GM18520 (cell line): ENCODE data around the gene TAAR5.
"Not testable (repeated sequence)": the region's sequence is repeated elsewhere in the genome, so short reads cannot be mapped to it uniquely, and the experiment has no call there.

Source experiments
- ATAC-seq: cut with Tn5 transposase; IDR thresholded peaks from one replicate; pipeline ENCODE4 v1.9.1; 2021; ENCODE audit not compliant: unreplicated experiment

Gene TAAR5

GRCh38 chr6:132589454-132589853, at the start of gene TAAR5:
TAAR5 (minus strand) TSS chr6:132589741; CDS start chr6:132589686, 55 bp downstream.
- ATAC-seq: no peak

GRCh38 chr6:132637135-132637534, 47.6 kb upstream of the TAAR5 start:
- ATAC-seq: not testable (repeated sequence)

GRCh38 chr6:132635906-132636305, 46.4 kb upstream of the TAAR5 start:
- ATAC-seq: not testable (repeated sequence)

- ATAC-seq: not testable (repeated sequence)
These were observed 45.7 kb upstream of the TAAR5 start for GRCh38 chr6:132635288-132635687.

- ATAC-seq: no peak
These were observed 45.3 kb upstream of the TAAR5 start for GRCh38 chr6:132634796-132635195.

GRCh38 chr6:132633362-132633761, 43.8 kb upstream of the TAAR5 start:
- ATAC-seq: no peak

GRCh38 chr6:132624175-132624574, 34.6 kb upstream of the TAAR5 start, which contains the start of gene TAAR2:
TAAR2 (minus strand) TSS chr6:132624275; CDS start chr6:132624275, 0 bp downstream.
- ATAC-seq: no peak

- no peak for ATAC-seq
These were observed 33.7 kb upstream of the TAAR5 start for GRCh38 chr6:132623106-132623845.

- ATAC-seq: no peak
These were observed 27.1 kb upstream of the TAAR5 start for GRCh38 chr6:132616677-132617076.

GRCh38 chr6:132614554-132614953, 25.0 kb upstream of the TAAR5 start:
- ATAC-seq: no peak

GRCh38 chr6:132612449-132613108, 23.0 kb upstream of the TAAR5 start:
- ATAC-seq: peak; percentile 65

GRCh38 chr6:132611616-132612015, 22.1 kb upstream of the TAAR5 start:
- no peak for ATAC-seq

- no peak for ATAC-seq
These were observed 18.1 kb upstream of the TAAR5 start for GRCh38 chr6:132607544-132608233.

- ATAC-seq: no peak
These were observed 15.2 kb upstream of the TAAR5 start for GRCh38 chr6:132604635-132605152.

GRCh38 chr6:132600900-132601299, 11.4 kb upstream of the TAAR5 start:
- ATAC-seq: not testable (repeated sequence)

- peak; percentile 78 for ATAC-seq
These were observed 8.9 kb upstream of the TAAR5 start for GRCh38 chr6:132598473-132598872.

- no peak for ATAC-seq
These were observed 6.7 kb upstream of the TAAR5 start for GRCh38 chr6:132596201-132596600.

- no peak for ATAC-seq
These were observed 3.3 kb upstream of the TAAR5 start for GRCh38 chr6:132592855-132593254.

- no peak for ATAC-seq
These were observed 821 bp upstream of the TAAR5 start for GRCh38 chr6:132590362-132590761.

GRCh38 chr6:132587424-132587823, 2.1 kb downstream of the TAAR5 start:
- ATAC-seq: no peak

GRCh38 chr6:132584698-132585097, 4.8 kb downstream of the TAAR5 start:
- ATAC-seq: no peak
